ENCODE results near the gene FAR2.

Gene FAR2

GRCh38 chr12:29150462-29150861 is 1.4 kb downstream of the FAR2 start:
- H3K9me3 ChIP-seq (ENCODE audit: severe bottlenecking): no peaks in the 10 kb centered on the region
- no peak for DNase-seq
- no peaks in the 10 kb centered on the region for H3K27me3 ChIP-seq (ENCODE audit: insufficient read depth, low read depth, severe bottlenecking)
- H3K4me3 ChIP-seq (ENCODE audit: low read depth, low read length): no peak overlapping the region
- TF ChIP-seq, protein P1, sequence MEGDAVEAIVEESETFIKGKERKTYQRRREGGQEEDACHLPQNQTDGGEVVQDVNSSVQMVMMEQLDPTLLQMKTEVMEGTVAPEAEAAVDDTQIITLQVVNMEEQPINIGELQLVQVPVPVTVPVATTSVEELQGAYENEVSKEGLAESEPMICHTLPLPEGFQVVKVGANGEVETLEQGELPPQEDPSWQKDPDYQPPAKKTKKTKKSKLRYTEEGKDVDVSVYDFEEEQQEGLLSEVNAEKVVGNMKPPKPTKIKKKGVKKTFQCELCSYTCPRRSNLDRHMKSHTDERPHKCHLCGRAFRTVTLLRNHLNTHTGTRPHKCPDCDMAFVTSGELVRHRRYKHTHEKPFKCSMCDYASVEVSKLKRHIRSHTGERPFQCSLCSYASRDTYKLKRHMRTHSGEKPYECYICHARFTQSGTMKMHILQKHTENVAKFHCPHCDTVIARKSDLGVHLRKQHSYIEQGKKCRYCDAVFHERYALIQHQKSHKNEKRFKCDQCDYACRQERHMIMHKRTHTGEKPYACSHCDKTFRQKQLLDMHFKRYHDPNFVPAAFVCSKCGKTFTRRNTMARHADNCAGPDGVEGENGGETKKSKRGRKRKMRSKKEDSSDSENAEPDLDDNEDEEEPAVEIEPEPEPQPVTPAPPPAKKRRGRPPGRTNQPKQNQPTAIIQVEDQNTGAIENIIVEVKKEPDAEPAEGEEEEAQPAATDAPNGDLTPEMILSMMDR (IDR thresholded peaks at IDR 0.05; ENCODE audit: low read depth, low read length): no peak
- no peak overlapping the region for H3K27ac ChIP-seq
- no peaks in the 10 kb centered on the region for H3K36me3 ChIP-seq

GRCh38 chr12:29152223-29152868 is 3.3 kb downstream of the FAR2 start:
- Histone ChIP-seq H3K36me3 (no peaks in the 10 kb centered on the region), H3K4me3 (ENCODE audit: low read depth, low read length) (no peak overlapping the region), H3K27me3 (ENCODE audit: insufficient read depth, low read depth, severe bottlenecking) (no peaks in the 10 kb centered on the region), H3K27ac (no peak overlapping the region), H3K9me3 (ENCODE audit: severe bottlenecking) (no peaks in the 10 kb centered on the region)
- TF ChIP-seq, protein P1 (IDR thresholded peaks at IDR 0.05; ENCODE audit: low read depth, low read length): no peak
- DNase-seq: no peak

GRCh38 chr12:29152981-29153630 is 4.0 kb downstream of the FAR2 start:
- Histone ChIP-seq H3K4me3 (ENCODE audit: low read depth, low read length) (no peak overlapping the region), H3K27ac (no peak overlapping the region)
- no peak for DNase-seq

DNA sequence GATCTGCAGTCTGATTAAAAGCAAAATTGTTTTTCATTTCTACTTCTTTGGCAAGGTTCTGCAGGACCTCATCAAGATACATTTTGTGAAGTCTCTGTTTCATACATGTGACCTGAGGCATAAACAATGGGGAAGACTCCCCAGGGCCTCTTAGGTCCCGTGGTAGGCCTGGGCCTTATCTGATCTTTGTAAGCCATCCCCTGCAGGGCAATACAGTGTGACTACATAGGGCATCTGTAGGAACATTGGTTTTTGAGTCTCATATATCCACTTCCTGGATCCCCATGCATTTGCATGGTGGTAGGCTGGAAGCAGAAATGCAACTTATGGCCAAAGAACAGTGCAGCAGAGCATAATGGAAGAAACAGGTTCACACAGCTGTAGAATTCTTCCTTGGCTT is 6.0 kb downstream of the FAR2 start:
- DNase-seq: peak; percentile 37
- Histone ChIP-seq H3K27ac (0 out of 2 replicates have a peak overlapping the region, but pooled peaks have one; percentile 1), H3K4me3 (ENCODE audit: low read depth, low read length) (no peak overlapping the region), H3K36me3 (no peaks in the 10 kb centered on the region), H3K9me3 (ENCODE audit: severe bottlenecking) (no peaks in the 10 kb centered on the region), H3K27me3 (ENCODE audit: insufficient read depth, low read depth, severe bottlenecking) (no peaks in the 10 kb centered on the region)
- TF ChIP-seq, protein P1 (IDR thresholded peaks at IDR 0.05; ENCODE audit: low read depth, low read length): no peak

More at GRCh38 chr12:29152981-29153630, 4.0 kb downstream of the FAR2 start:
- Histone ChIP-seq H3K27me3 (ENCODE audit: insufficient read depth, low read depth, severe bottlenecking) (no peaks in the 10 kb centered on the region), H3K9me3 (ENCODE audit: severe bottlenecking) (no peaks in the 10 kb centered on the region), H3K36me3 (no peaks in the 10 kb centered on the region)
- TF ChIP-seq, protein P1 (IDR thresholded peaks at IDR 0.05; ENCODE audit: low read depth, low read length): no peak

DNA sequence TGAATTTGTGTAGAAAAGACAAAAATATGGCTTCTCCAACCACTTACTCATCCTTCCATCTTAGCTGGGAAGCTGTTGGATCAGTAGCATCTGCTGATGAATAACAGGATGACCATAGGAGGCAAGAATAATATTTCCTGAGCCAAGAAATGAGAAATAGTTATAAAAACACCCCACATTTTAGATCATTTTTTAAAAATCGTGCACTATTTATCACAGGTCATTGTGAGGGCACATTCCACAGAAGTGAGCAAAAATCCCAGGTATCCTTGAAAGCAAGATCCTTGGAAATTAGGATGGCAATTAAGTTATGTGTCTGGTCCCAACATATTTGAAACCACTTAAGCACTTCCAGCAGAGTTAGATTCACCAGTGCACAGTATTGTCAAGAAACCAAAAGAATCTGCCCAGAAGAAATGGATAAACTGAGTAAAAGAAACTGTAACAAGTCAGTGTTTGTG is 8.4 kb downstream of the FAR2 start:
- no peak for DNase-seq
- no peaks in the 10 kb centered on the region for H3K9me3 ChIP-seq (ENCODE audit: severe bottlenecking)
- TF ChIP-seq, protein P1 (IDR thresholded peaks at IDR 0.05; ENCODE audit: low read depth, low read length): no peak
- no peaks in the 10 kb centered on the region for H3K27me3 ChIP-seq (ENCODE audit: insufficient read depth, low read depth, severe bottlenecking)
- H3K36me3 ChIP-seq: no peaks in the 10 kb centered on the region
- H3K4me3 ChIP-seq (ENCODE audit: low read depth, low read length): no peak overlapping the region
- no peak overlapping the region for H3K27ac ChIP-seq
